GM19467 (cell line): Measurements from ENCODE around the gene RYR3.

Experiments
- ATAC-seq: cut with Tn5 transposase; IDR thresholded peaks from one replicate; pipeline ENCODE4 v1.9.1; 2021; ENCODE audit warnings: mild to moderate bottlenecking, moderate library complexity; ENCODE audit not compliant: unreplicated experiment

The RYR3 gene

DNA sequence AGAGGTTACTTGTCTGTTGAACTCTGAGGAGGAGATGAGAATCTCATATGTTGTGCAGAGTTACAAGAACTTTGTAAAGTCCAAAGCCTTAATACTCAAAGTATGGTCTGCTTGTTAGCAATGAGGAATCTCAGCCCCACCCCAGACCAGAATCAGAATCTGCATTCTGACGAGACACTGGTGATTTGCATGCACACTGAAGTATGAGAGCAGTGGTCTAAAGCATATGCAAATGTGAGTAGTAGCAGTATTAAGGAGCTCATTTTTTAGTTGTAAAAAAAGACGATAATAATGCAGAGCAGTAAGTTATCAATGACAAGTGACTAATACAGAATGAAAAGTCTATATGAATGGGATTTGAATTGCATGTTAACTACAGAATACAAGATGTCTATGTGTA lies 327.7 kb downstream of the RYR3 start:
- peak; percentile 49 for ATAC-seq

DNA sequence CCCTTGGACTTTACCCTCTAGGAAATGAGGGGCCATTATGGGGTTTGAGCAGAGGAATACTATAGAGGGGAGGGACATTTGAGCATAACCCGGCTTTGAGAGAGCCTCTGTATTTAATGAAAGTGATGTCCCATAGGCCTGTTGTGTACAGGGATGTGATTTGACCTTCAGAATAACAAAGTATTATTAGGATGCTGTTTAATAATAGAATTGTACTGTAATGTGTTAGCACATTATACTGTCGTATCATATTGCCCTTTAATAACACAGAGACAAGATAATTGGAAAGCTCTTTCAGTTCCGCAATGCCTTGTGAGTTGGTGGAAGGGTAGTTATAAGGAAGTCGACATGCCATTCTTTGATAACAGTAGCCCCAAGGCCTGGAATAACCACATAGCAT lies 328.3 kb downstream of the RYR3 start:
- ATAC-seq: no peak

DNA sequence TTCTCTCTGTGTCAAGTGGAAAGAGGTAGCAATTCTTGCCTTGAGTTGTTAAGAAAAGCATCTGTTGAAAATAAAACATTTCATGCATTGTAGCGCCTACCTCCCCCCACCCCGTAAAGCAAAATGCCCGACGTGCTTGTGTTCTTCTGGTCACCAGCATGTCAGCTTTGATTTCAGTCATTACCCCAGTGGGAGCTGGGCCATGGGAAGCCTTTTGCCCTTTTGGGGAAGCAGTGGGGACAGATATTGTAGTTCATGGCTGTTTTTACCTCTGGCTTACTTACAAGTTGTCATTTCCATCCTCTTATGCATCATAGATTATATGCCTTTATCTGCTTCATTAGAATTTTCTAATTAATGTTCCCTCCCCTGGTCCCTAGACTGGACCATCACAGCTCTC lies 328.7 kb downstream of the RYR3 start:
- no peak for ATAC-seq

DNA sequence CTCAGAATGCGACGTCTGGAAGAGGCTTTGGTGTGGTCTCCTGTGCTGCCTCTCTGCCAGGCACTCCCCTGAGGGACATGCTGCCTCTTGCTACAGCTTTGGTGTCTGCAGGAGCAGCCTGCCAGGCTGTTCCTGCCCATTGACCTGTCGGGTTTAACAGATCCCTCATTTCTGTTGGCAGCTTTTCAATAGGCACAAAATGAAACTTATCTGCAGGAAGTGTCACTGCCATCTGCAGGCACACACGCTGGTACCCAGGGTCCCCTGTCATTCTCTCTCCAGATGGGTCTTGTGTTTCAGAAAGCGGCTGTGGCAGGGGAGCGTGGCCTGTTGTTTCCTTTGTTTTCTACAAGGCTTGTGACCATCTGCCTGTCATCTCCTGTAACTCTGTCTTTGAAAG lies 329.2 kb downstream of the RYR3 start:
- ATAC-seq: no peak

DNA sequence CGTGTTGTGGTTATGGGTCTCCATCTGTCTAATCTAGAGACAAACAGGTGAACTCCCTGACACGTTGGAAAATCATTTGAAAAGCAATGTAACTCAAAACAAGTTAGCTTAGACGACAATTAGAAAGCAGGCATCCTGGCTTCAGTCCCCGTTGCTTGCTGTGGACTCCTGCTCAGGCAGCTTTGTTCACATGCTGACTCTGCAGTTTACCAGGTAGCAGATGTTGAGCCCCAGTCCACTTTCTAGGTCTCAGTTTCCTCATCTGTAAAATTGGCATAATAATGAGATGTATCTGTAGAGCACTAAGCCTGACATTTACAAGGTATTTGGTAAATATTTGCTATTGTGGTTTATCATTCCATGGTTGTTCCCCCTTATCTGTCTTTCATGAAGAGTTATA lies 330.3 kb downstream of the RYR3 start:
- ATAC-seq: no peak

DNA sequence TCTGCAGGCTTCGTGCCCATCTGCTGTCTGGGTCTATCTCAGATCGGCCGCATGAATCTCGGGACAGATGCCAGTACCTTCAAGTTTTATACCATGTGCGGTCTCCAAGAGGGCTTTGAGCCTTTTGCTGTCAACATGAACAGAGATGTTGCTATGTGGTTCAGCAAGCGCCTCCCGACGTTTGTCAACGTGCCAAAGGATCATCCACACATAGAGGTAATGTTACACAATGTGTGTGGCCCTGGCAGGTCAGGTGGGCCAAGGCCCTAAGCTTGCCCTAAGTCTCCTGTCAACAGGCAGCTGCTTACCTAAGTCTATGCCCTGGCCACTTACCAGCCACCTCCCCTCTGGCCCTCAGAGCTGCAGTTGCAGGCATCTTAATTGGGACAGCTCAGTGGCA lies 333.5 kb downstream of the RYR3 start:
- ATAC-seq: no peak

DNA sequence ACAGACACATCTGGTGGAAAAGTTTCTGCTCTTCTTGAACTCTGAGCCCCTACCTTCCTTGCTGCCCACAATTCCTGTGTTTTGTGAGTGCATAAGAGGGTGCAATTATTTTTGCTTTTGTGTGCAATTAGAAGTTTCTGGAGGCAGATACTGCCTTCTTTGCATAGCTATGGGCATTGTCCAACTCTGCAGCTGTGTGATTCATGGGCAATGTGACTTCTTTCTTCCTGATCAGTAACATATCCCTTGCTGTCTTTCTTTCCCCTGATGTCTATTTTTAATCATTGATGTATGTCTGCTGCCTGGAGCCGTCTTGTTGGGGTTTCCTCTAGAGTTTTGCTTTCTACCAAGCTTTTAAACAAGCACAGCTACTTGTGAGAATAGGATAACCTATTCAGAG lies 336.0 kb downstream of the RYR3 start:
- no peak for ATAC-seq

DNA sequence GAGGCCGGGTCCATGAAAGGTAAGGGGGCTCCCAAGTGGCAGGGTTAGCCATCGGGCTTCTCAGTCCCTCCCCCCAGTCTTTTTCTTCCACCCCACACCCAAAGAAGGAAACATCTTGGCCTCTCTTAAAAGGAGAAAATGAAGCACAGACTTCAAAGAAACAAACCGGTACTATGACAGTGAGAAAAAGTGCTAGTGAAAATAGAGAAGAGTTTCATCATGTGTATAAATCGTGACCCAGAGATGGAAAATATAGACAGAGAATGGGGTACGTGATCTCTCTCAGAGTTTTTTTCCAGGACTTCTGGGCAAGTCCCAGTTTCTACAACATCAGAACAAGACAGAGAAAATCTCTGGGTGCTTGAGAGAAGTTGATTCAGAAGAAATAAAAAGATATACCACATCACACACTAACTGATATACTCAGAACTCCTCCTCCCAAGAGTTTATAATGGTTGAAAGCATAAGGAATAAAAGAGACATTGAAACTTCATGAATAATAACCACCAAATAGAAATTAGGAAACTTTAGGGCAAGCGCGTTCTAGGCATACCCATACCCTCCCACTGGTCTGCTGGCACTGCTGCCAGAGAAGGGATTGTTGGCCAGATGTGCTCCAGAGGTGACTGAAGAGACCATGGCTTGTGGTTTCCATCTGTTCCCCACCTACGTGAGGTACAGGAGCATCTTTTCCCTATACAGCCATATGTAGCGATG lies 338.6 kb downstream of the RYR3 start:
- no peak for ATAC-seq

DNA sequence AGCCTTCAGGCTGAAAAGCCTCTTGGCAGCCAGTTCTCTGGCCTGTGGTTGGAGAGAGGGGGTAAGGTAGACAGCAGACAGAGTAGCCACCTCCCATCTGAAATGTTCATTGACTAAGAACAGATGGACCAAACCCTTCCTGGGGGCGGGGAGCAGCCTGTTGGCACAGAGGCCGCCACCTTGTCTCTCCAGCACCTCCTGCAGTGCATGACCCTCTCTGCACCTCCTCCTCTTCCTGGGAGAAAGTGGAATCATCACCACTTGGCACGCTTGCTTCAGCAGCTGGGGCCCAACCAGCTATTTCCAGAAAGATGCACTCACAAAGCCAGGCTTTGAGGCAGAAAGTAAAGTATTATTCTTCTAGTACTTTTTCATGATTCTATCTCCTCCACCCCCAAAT lies 344.1 kb downstream of the RYR3 start:
- no peak for ATAC-seq

DNA sequence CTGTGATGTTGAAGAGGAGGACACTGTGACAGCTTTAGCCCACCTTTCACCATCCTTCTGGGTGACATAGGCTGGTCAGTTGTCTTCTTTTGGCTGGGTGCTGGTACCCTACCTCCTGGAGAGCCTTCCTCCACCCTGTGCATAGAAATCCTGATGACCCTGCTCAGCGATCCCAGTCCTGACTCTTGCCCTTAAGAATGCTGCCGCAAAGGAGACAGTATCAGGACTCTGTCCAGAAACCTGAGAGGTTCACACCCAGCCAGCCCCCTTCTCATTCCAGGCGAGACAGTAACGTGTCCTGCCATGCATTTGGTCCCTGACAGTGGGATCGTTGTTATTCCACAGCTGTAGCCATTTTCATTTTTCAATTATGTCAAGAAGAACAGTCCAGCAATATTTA lies 344.7 kb downstream of the RYR3 start:
- ATAC-seq: no peak

DNA sequence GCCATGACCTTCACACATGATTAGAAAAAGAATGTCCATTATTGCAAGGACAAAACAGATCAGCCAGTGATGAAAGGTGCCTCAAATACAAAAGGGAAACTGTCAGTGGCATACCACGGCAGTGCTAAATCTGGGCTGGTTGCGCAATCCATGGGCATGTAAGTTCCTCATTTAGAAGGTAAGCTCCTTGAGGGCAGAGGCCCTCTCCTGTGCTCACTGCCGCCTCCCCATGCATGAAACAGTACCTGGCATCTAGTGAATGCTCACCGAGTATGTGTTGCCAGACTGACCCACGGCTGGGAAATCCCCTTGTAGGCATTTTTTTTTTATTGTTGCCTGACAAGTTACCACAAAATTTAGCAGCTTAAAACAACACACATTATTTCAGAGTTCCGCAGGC lies 345.4 kb downstream of the RYR3 start:
- no peak for ATAC-seq

DNA sequence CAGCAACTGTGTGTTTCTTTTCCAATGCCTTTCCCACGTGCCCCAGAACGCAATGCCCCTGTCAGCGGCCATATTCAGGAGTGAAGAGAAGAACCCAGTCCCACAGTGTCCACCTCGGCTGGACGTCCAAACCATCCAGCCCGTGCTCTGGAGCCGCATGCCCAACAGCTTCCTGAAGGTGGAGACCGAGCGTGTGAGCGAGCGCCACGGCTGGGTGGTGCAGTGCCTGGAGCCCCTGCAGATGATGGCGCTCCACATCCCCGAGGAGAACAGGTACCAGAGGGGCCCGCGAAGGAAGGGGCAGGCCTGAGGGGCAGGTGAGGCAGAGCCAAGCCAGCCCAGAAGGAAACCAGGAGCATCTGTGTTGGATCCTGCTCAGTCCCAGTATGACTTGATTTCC lies 349.4 kb downstream of the RYR3 start:
- no peak for ATAC-seq

DNA sequence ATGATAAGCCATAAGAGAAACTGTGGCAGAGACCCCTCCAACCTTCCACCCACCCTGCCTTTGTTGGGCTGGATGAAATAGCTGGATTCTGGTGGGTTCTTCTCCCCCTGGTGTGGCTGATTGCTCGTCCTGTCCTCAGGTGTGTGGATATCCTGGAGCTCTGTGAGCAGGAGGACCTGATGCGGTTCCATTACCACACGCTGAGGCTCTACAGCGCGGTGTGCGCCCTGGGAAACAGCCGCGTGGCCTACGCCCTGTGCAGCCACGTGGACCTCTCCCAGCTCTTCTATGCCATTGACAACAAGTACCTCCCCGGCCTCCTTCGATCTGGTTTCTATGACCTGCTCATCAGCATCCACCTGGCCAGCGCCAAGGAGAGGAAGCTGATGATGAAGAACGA lies 351.2 kb downstream of the RYR3 start:
- no peak for ATAC-seq

DNA sequence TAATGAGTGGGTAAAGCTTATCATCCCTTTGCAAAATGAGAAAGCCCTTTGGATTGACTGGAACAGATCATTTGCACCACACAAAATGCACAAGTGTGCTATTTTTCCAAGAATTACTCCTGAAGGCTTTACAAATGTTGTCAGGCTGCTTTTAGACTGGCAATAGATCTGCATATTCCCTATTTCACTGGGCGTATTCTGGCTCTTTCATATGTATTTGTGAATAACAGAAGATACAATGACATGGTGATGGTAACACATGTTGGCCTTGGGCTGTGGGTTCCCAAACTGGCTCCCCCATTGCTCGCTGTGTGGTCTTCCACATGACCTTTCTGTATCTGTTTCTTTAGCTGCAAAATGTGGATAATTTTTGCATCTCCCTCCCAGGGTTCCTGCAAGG lies 354.2 kb downstream of the RYR3 start:
- ATAC-seq: no peak

DNA sequence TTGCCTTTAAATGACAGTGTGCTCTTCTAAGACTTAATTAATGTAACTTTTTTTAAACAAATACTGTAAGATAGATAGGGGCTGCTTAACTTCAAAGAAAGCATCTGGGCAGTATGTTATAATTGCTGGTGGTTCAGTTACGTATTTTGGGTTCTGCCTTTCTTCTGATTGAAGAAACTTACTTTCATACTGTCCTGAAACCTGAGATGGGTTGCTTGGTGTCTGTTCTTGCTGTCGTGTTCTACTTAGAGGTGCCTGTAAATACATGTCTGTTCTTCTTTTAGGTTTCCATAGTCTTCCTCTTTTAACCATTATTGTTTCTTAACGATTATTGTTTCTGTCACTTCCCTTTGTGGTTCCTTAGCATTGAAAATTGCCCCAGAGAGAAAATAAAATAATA lies 359.8 kb downstream of the RYR3 start:
- ATAC-seq: no peak

DNA sequence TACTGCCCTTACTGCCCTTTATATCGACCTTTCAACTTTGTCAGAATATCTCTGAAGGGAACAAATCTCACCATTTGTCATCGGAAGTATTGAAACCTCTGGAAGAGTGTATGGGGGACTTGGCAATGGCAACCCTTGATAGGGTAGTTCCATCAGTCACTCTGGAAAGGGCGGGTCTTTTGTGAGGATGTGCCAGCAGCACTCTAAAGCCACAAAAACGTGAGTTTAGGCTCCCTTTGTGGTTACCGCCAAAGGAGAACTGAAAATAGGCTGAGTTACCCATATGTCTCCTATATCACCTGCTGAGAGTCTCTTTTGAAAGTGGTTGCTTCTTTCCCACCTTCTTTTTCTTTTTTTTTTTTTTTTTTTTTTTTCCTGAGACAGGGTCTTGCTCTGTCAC lies 360.7 kb downstream of the RYR3 start:
- peak; percentile 87 for ATAC-seq

DNA sequence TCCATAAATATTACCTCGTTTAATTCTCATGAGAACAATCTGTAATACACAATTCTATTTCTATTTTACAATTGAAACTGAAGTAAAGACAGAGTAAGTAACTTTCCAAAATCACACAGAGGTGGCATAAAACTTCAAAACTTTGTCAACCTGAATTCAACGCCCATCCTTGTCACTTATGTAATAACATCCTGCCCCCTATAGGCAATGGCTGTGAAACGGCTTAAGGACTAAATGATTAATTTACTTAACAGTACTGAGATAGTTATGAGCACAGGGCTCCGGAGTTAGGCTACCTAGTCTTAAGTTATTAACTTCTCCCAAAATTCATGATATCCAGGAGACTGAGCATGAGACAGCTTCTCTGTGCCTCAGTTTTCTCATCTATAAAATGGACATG lies 364.5 kb downstream of the RYR3 start:
- ATAC-seq: no peak

DNA sequence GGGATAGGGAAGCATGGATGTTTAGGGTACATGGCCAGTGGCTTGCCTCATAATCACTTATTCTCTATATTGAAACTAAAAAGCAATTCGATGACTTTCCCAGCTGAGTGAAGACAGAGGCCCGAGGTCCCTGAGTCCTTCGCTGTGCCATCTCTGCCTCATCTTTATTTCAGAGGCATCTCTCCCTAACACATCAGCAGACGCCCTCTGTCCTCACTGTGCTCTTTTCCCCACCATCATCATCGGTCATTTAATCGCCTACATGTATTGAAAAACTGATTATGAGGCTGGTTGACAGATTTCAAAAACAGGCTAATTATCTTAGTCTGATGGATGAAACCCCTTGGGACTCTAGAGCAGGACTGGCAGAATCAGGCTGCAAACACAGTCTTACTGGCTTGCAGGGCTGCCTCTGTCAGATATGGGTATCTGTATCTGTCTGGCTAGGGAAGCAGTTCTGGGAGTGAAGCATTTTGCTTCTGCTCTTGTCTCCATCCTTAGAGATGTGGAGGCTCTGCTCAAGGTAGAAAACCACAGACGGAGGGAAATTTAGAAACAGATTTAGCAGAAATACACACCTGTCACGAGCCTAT lies 366.6 kb downstream of the RYR3 start:
- no peak for ATAC-seq

DNA sequence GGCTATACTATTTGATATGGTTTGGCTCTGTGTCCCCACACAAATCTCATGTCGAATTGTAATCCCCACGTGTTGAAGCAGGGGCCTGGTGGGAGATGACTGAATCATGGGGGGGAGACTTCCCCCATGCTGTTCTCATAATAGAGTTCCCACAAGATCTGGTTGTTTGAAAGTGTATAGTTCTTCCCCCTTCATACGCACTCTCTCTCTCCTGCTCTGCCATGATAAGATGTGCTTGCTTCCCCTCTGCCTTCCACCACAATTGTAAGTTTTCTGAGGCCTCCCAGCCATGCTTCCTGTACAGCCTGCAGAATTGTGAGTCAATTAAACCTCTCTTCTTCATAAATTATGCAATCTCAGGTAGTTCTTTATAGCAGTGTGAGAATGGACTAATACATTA lies 367.4 kb downstream of the RYR3 start:
- no peak for ATAC-seq

DNA sequence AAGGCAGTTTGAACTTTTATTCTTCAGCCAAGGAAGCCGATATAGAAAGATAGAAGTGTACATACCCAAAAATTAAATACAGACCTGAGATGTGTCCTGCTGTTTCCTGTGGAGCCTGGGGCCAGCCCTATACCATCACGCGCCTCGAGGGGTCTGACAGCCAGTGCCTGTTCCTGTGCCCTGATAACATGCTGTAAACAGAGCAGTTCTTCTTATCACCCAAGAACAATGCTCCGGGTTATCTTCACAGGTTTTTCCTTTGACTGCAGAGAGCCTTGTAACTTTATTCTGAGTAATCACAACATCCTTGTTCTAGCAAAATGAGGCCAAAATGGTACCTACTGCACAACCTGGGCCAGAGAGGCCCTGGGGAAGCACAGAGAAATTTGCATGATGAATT lies 367.8 kb downstream of the RYR3 start:
- no peak for ATAC-seq

DNA sequence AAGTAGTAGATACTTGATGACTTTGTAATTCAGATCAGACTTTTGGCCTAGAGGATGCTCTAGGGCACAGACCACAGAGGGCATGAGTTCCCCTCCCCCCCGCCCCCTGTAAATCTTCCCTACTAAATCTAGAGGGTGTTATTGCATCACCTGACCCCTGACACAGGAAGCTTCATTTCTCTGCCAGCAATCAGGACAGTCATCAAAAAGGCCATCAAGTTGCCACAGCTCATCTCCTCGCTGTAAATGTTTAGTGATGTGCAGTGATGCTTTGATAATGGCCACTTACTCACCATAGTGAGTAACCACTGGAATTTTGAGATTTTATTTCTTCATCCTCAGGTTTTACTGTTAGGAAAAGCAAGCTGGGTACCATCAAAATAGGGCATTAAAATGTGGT lies 368.3 kb downstream of the RYR3 start:
- ATAC-seq: no peak

DNA sequence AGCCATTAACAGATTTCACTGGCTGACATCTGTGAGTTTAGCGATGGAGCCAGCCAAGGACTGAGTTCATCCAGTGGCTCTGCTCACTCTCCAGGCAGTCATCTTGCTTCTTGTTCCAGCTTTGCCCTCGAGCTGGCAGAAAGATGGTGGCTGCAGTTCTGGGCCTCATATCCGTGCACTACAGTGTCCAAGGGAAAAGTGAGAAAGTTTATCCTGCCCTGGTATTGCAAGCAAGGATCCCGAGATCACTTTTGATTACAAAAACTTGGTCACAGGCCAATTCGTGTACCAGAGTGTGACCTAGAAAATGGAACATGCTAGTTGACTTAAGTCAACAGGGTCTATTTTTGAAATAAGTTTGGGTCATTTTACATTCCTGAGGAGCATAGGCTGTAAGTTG lies 369.6 kb downstream of the RYR3 start:
- ATAC-seq: no peak

DNA sequence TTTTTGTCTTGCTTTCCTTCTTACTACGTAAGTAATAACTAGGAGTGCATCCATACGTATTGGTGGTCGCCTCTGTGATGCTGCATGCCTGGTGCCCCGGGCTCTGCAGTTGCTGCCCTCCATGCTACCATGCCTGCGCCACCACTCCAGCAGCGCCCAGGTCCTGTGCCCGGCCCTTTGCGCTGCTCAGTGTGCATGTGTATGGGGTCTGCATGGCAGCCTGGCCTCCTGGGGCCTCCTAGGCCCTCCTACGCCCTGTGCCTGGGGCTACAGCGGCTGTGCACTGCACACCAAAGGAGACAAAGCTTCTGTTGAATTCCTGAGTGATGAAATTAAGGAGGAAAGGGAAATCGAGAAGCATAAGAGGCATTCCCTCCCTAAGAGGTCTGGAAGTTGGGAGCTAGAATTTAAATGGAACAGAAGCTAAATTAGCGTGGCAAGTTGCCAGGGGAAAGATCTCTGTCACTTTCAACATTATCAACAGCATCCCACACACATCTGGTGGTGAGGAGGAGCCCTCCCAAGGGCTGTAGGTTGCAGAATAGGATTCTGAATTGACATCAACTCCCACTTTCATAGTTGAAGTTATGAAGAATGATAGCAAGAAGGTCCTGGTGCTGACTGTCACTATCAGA lies 382.5 kb downstream of the RYR3 start:
- no peak for ATAC-seq
